ENCODE results near the gene CALN1. TPM values are rescaled to one million over a fixed set of nuclear protein-coding genes. Genes with fewer than 3 reads are reported as not detected.

The CALN1 gene
- polyA plus RNA-seq, 1 donor (not counting 4 experiments of a cell fraction or from before 2014, with no cell fraction given): not detected

- Histone ChIP-seq H3K27me3 (ENCODE audit: control insufficient read depth, extremely low read depth, insufficient read depth, low read length) (no peaks in the 10 kb centered on the region), H2AFZ (ENCODE audit: control insufficient read depth, low read length) (no peak overlapping the region), H3K9me1 (ENCODE audit: control insufficient read depth, extremely low read depth, insufficient read depth, low read length) (no peaks in the 10 kb centered on the region), H3K79me2 (ENCODE audit: control insufficient read depth, insufficient read depth, low read length) (no peaks in the 10 kb centered on the region), H3K4me3 (ENCODE audit: control insufficient read depth in 2 of 3, extremely low read depth in 1 of 3, insufficient read depth in 2 of 3, low read depth in 1 of 3, low read length in 3 of 3) (no peak overlapping the region), H4K20me1 (ENCODE audit: control insufficient read depth, extremely low read depth, insufficient read depth, low read length) (no peaks in the 10 kb centered on the region), H3K4me2 (ENCODE audit: control insufficient read depth, extremely low read depth, insufficient read depth, low read depth, low read length) (no peak overlapping the region), H3K27ac (ENCODE audit: control insufficient read depth, insufficient read depth, low read length) (no peak overlapping the region), H3K4me1 (ENCODE audit: control insufficient read depth, extremely low read depth, insufficient read depth, low read length) (no peaks in the 10 kb centered on the region), H3K36me3 (ENCODE audit: control insufficient read depth in 2 of 2, extremely low read depth in 1 of 2, insufficient read depth in 2 of 2, low read length in 2 of 2) (no peaks in the 10 kb centered on the region), H3K9me3 (ENCODE audit: control insufficient read depth, low read depth, low read length) (no peaks in the 10 kb centered on the region), H3K9ac (ENCODE audit: control insufficient read depth, extremely low read depth, insufficient read depth, low read length) (no peak overlapping the region)
- FAIRE-seq: no peak
- dilution Hi-C loops (cut with MboI; ENCODE audit: extremely low pct_ligation_motif_present, low sequenced_read_pairs): no loop called here
- no peak for DNase-seq (ENCODE audit: low read depth, low spot score)
- no peak for TF ChIP-seq CTCF (optimal IDR thresholded peaks at IDR 0.05 in 1 of 3, IDR thresholded peaks at IDR 0.05 in 1 of 3, conservative IDR thresholded peaks at IDR 0.05 in 1 of 3; ENCODE audit: extremely low read depth in 1 of 3, insufficient read depth in 2 of 3, low read length in 3 of 3)
- no peak for TF ChIP-seq EZH2 (IDR thresholded peaks at IDR 0.05; ENCODE audit: low read length)
Measured at GRCh38 chr7:72244826-72245398, 167.2 kb downstream of the CALN1 start.

- DNase-seq (ENCODE audit: low read depth, low spot score) (no peak), FAIRE-seq (no peak)
- no peak overlapping the region for H3K27ac ChIP-seq (ENCODE audit: control insufficient read depth, insufficient read depth, low read length)
- dilution Hi-C loops (cut with MboI; ENCODE audit: extremely low pct_ligation_motif_present, low sequenced_read_pairs): no loop called here
- H3K36me3 ChIP-seq (ENCODE audit: control insufficient read depth in 2 of 2, extremely low read depth in 1 of 2, insufficient read depth in 2 of 2, low read length in 2 of 2): no peaks in the 10 kb centered on the region
- no peaks in the 10 kb centered on the region for H3K79me2 ChIP-seq (ENCODE audit: control insufficient read depth, insufficient read depth, low read length)
- no peaks in the 10 kb centered on the region for H3K4me1 ChIP-seq (ENCODE audit: control insufficient read depth, extremely low read depth, insufficient read depth, low read length)
- no peaks in the 10 kb centered on the region for H3K9me1 ChIP-seq (ENCODE audit: control insufficient read depth, extremely low read depth, insufficient read depth, low read length)
- no peaks in the 10 kb centered on the region for H3K27me3 ChIP-seq (ENCODE audit: control insufficient read depth, extremely low read depth, insufficient read depth, low read length)
- H3K4me3 ChIP-seq (ENCODE audit: control insufficient read depth in 2 of 3, extremely low read depth in 1 of 3, insufficient read depth in 2 of 3, low read depth in 1 of 3, low read length in 3 of 3): no peak overlapping the region
- H3K9me3 ChIP-seq (ENCODE audit: control insufficient read depth, low read depth, low read length): no peaks in the 10 kb centered on the region
- H3K9ac ChIP-seq (ENCODE audit: control insufficient read depth, extremely low read depth, insufficient read depth, low read length): no peak overlapping the region
- no peaks in the 10 kb centered on the region for H4K20me1 ChIP-seq (ENCODE audit: control insufficient read depth, extremely low read depth, insufficient read depth, low read length)
- H2AFZ ChIP-seq (ENCODE audit: control insufficient read depth, low read length): no peak overlapping the region
- no peak overlapping the region for H3K4me2 ChIP-seq (ENCODE audit: control insufficient read depth, extremely low read depth, insufficient read depth, low read depth, low read length)
- no peak for TF ChIP-seq CTCF (optimal IDR thresholded peaks at IDR 0.05 in 1 of 3, IDR thresholded peaks at IDR 0.05 in 1 of 3, conservative IDR thresholded peaks at IDR 0.05 in 1 of 3; ENCODE audit: extremely low read depth in 1 of 3, insufficient read depth in 2 of 3, low read length in 3 of 3)
- TF ChIP-seq EZH2 (IDR thresholded peaks at IDR 0.05; ENCODE audit: low read length): no peak
Measured at GRCh38 chr7:72243329-72243728, 168.8 kb downstream of the CALN1 start.
